Natural killer cell (primary cell): ENCODE data around the gene VAV3. TPM values are rescaled to one million over a fixed set of nuclear protein-coding genes. Genes with fewer than 3 reads are reported as not detected.
A peak's percentile ranks its signal among the peaks of the same experiment; 100 is the strongest.

Experiments used
- ATAC-seq, 3 donors: fragments of 150-1000 bp in 2 of 3; fragments of 200-7000 bp in 1 of 3; cut with Tn5 transposase; 1 replicate in 1 of 3; 2 replicates in 2 of 3; pipeline ENCODE4 v1.10.0; 2021; ENCODE audit warnings: mild to moderate bottlenecking in 2 of 3, moderate library complexity in 2 of 3
- DNase-seq, 2 donors: peaks; one replicate each; pipeline versions ENCODE4 v3.0.0 to v3.0.0-alpha.2; 2013 to 2021; ENCODE audit warnings: mixed read lengths in 1 of 2
- H3K27ac ChIP-seq: one replicate; pipeline ENCODE4 v1.5.1; 2013; ENCODE audit warnings: mild to moderate bottlenecking, low read length
- H3K27me3 ChIP-seq: one replicate; pipeline ENCODE4 v1.6.1; 2013; ENCODE audit warnings: low read length; ENCODE audit not compliant: control insufficient read depth, insufficient read depth
- H3K36me3 ChIP-seq: one replicate; pipeline ENCODE4 v1.6.1; 2013; ENCODE audit warnings: low read length; ENCODE audit not compliant: control insufficient read depth, insufficient read depth
- H3K4me1 ChIP-seq: one replicate; pipeline ENCODE4 v1.6.1; 2013; ENCODE audit warnings: low read length; ENCODE audit not compliant: control insufficient read depth, insufficient read depth
- H3K4me3 ChIP-seq: one replicate; pipeline ENCODE4 v1.5.1; 2013; ENCODE audit warnings: low read length
- H3K9me3 ChIP-seq: one replicate; pipeline ENCODE4 v1.6.1; 2013; ENCODE audit warnings: low read length; ENCODE audit not compliant: control insufficient read depth, insufficient read depth
- H3K27ac Mint-ChIP-seq, 2 donors: one replicate each; pipeline ENCODE4 v1.8.0; 2022; ENCODE audit warnings: mild to moderate bottlenecking in 2 of 2, mixed read lengths in 2 of 2, moderate library complexity in 1 of 2
- H3K27me3 Mint-ChIP-seq, 2 donors: one replicate each; pipeline ENCODE4 v1.8.0; 2022; ENCODE audit warnings: low read depth in 2 of 2, mixed read lengths in 2 of 2
- H3K36me3 Mint-ChIP-seq: one replicate; pipeline ENCODE4 v1.8.0; 2022; ENCODE audit warnings: mixed read lengths
- H3K4me1 Mint-ChIP-seq, 2 donors: one replicate each; pipeline ENCODE4 v1.8.0; 2022; ENCODE audit warnings: mixed read lengths in 2 of 2
- H3K4me3 Mint-ChIP-seq: one replicate; pipeline ENCODE4 v1.8.0; 2022; ENCODE audit warnings: mild to moderate bottlenecking, moderate library complexity, mixed read lengths
- H3K9me3 Mint-ChIP-seq, 2 donors: one replicate each; pipeline ENCODE4 v1.8.0; 2022; ENCODE audit warnings: mixed read lengths in 2 of 2
- WGBS: methylation state at CpG from one replicate; pipeline ENCODE4 v1.1.7; 2013; ENCODE audit warnings: missing lambda C conversion rate; ENCODE audit not compliant: insufficient coverage; 5-methylcytosine and 5-hydroxymethylcytosine counted together
- intact Hi-C: fragments of 100-400 bp; cut with micrococcal nuclease; formaldehyde crosslinking; loops from one replicate; pipeline ENCODE4 v1.14.2; 2022
- total RNA-seq, 4 donors: library from RNA; stranded (reverse); fragments of 120-200 nt in 1 of 4; gene quantifications; one replicate each; pipeline versions ENCODE4 v1.2.3 to v1.2.4, GENCODE V29; 2013 to 2022
- TF ChIP-seq, protein P1 (sequence below): fragments of 200-600 bp; IDR thresholded peaks from one replicate; pipeline ENCODE4 v1.8.0; 2022; ENCODE audit warnings: antibody characterized with exemption

VAV3 gene
- total RNA-seq, 3 donors from 2014 or later (not counting 1 experiment from before 2014, with no cell fraction given): 95.8 to 101 (median 96.6) TPM

DNA sequence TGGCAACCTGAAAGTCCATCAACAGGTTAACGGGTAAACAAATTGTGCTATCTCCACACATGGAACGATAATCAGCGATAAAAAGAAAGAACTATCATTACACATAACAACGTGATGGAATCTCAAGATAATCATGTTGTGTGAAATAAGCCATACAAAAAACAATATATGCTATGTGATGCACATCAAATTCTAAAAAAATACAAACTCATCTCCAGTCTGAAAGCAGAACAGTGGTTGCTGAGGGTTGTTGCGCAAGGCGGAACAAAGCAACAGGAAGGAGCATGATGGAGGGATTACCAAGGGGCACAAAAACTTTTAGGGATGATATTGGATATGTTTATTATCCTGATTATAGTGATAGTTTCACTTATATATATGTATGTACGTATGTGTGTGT is 324.8 kb downstream of the VAV3 start:
- intact Hi-C loops: no loop called here
- Mint-ChIP-seq H3K27me3 (no peaks in the 10 kb centered on the region), H3K36me3 (peaks cover 24% of the 10 kb centered on the region), H3K4me1 (peaks cover 30 to 41% of the 10 kb centered on the region in 2 donors), H3K4me3 (no peak overlapping the region), H3K27ac (peak overlapping the region in 1 of 2 donors; percentile 28), H3K9me3 (no peaks in the 10 kb centered on the region)
- ATAC-seq (peak in 1 of 3 donors; percentile 78), DNase-seq (no peak)
- no peak overlapping the region for H3K4me3 ChIP-seq
- no peaks in the 10 kb centered on the region for H3K9me3 ChIP-seq
- H3K27me3 ChIP-seq: no peaks in the 10 kb centered on the region
- H3K27ac ChIP-seq: no peak overlapping the region
- WGBS: 99% methylated on average over 5 of the region's 7 CpGs
- peaks cover 21% of the 10 kb centered on the region for H3K36me3 ChIP-seq
- H3K4me1 ChIP-seq: no peaks in the 10 kb centered on the region
- TF ChIP-seq, protein P1, sequence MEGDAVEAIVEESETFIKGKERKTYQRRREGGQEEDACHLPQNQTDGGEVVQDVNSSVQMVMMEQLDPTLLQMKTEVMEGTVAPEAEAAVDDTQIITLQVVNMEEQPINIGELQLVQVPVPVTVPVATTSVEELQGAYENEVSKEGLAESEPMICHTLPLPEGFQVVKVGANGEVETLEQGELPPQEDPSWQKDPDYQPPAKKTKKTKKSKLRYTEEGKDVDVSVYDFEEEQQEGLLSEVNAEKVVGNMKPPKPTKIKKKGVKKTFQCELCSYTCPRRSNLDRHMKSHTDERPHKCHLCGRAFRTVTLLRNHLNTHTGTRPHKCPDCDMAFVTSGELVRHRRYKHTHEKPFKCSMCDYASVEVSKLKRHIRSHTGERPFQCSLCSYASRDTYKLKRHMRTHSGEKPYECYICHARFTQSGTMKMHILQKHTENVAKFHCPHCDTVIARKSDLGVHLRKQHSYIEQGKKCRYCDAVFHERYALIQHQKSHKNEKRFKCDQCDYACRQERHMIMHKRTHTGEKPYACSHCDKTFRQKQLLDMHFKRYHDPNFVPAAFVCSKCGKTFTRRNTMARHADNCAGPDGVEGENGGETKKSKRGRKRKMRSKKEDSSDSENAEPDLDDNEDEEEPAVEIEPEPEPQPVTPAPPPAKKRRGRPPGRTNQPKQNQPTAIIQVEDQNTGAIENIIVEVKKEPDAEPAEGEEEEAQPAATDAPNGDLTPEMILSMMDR: no peak

DNA sequence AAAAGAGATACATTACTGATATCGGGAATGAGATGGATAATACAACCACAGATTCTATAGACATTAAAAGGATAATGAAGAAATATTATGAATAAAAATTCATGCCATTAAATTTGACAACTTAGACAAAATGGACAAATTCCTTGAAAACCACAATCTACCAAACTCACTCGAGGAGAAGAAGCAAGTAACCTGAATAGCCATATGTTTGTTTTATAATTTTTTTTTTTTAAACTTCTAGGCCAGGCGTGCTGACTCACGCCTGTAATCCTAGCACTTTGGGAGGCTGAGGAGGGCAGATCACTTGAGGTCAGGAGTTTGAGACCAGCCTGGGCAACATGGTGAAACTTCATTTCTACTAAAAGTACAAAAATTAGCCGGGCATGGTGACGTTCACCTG is 327.9 kb downstream of the VAV3 start:
- no peak for ATAC-seq

DNA sequence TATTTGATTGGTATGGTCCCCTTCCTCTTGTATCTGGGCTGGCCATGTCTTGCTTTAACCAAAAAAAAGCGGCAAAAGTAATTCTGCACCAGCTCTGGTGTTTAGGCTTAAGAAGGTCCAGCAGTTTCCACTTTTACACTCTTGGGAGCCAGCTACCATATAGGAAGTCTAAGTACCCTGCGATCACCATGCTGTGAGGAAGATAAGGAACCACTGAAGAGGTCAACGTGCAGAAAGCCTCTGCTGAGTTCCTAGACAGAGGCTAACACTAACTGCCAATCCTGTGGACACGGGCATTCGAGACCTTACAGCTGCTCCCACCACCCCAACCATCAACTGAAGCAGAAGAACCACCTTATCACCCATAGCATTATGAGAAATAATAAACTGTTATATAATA is 331.4 kb downstream of the VAV3 start:
- no peak overlapping the region for H3K27ac ChIP-seq
- DNase-seq (no peak), ATAC-seq (no peak)
- no peaks in the 10 kb centered on the region for H3K36me3 ChIP-seq
- Mint-ChIP-seq H3K27ac (peak overlapping the region; percentile 78 to 80), H3K4me1 (peaks cover 32 to 46% of the 10 kb centered on the region in 2 donors), H3K36me3 (no peaks in the 10 kb centered on the region), H3K4me3 (no peak overlapping the region), H3K9me3 (no peaks in the 10 kb centered on the region), H3K27me3 (no peaks in the 10 kb centered on the region)
- intact Hi-C loops: no loop called here
- H3K4me1 ChIP-seq: no peaks in the 10 kb centered on the region
- TF ChIP-seq, protein P1: no peak
- H3K4me3 ChIP-seq: no peak overlapping the region
- no peaks in the 10 kb centered on the region for H3K9me3 ChIP-seq
- WGBS: 80% methylated on average over 4 of the region's 5 CpGs
- no peaks in the 10 kb centered on the region for H3K27me3 ChIP-seq

More for the DNA sequence above, 327.9 kb downstream of the VAV3 start:
- WGBS: 98% methylated on average over 4 of the region's 6 CpGs
- no peak overlapping the region for H3K27ac ChIP-seq
- no peaks in the 10 kb centered on the region for H3K9me3 ChIP-seq
- DNase-seq: no peak
- Mint-ChIP-seq H3K27me3 (no peaks in the 10 kb centered on the region), H3K36me3 (peaks cover 21% of the 10 kb centered on the region), H3K27ac (no peak overlapping the region), H3K9me3 (no peaks in the 10 kb centered on the region), H3K4me1 (peaks cover 31 to 37% of the 10 kb centered on the region in 2 donors), H3K4me3 (no peak overlapping the region)
- H3K36me3 ChIP-seq: peaks cover 17% of the 10 kb centered on the region
- H3K27me3 ChIP-seq: no peaks in the 10 kb centered on the region
- no peak overlapping the region for H3K4me3 ChIP-seq
- no peaks in the 10 kb centered on the region for H3K4me1 ChIP-seq
- TF ChIP-seq, protein P1: no peak
- intact Hi-C loops: no loop called here

DNA sequence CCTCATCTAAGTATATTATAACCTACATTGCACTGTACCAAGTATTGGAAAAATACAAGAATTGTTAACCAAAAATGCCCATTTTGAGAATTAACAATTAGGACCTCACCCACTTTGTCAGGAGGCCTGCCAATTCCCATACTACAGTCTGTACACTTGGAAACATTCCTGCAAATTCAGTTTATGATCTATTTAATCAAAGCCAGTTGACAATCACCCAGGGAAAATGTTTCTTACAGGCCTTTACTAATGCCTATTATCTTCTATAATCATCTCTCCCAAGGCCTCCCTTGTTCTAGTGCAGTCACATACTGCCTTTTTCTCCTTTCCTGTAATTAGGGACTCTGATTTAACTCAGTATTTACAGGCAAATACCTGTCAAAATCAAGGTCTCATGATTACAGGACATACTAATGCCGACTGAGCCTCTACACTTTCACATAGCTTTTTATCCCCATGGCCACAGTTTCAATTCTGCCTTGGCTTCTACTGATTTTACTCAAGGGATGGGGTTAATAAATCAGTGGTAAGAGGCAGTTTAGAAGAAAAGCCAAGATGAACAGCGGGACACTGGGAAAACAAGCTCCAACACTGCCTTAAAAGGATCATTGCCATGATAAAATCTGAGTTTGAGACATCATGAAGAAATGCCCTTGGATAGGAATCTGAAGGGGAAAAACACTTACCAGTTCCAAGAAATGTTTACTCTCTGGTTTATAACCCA is 338.7 kb downstream of the VAV3 start:
- no peak overlapping the region for H3K27ac Mint-ChIP-seq
- no peaks in the 10 kb centered on the region for H3K27me3 ChIP-seq
- peaks cover 36 to 50% of the 10 kb centered on the region in 2 donors for H3K4me1 Mint-ChIP-seq
- no peak overlapping the region for H3K4me3 Mint-ChIP-seq
- H3K36me3 Mint-ChIP-seq: no peaks in the 10 kb centered on the region
- H3K27me3 Mint-ChIP-seq: no peaks in the 10 kb centered on the region
- intact Hi-C loops: no loop called here
- TF ChIP-seq, protein P1: no peak
- no peaks in the 10 kb centered on the region for H3K4me1 ChIP-seq
- no peak overlapping the region for H3K27ac ChIP-seq
- no peaks in the 10 kb centered on the region for H3K9me3 Mint-ChIP-seq
- H3K36me3 ChIP-seq: peaks cover 4% of the 10 kb centered on the region
- no peaks in the 10 kb centered on the region for H3K9me3 ChIP-seq
- DNase-seq (no peak), ATAC-seq (no peak)
- WGBS: 84% methylated on average over 2 of the region's 2 CpGs
- no peak overlapping the region for H3K4me3 ChIP-seq
